GM12874 (cell line): ENCODE data around the gene ADH7.

Experiments
- CTCF ChIP-seq: IDR thresholded peaks from 2 replicates; pipeline ENCODE4 v1.5.1; 2011; ENCODE audit warnings: low read depth, mild to moderate bottlenecking, control low read depth, low read length, moderate library complexity; ENCODE audit not compliant: insufficient read depth

Gene ADH7

DNA sequence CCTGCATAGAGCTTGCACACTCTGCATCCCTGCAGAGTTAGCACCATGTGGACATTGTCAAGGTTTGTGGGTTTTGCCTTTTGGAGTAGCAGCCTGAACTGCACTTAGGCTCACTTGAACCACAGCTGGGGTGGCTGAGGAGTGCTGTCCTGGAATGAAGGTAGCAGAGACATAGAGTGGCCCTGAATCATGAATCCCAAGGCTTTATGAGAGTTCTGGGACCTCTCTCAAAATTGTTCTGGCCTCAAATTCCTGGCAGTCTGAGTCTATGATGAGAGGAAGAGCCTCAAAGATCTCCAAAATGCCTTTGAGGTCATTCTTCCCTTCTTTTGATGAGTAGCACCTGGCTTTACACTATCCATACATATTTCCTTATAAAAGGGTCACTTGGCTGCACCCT is 45.5 kb downstream of the ADH7 start:
- no peak for TF ChIP-seq CTCF

GRCh38 chr4:99383833-99384392 is 51.2 kb downstream of the ADH7 start:
- no peak for TF ChIP-seq CTCF

GRCh38 chr4:99383399-99383798 is 51.7 kb downstream of the ADH7 start:
- TF ChIP-seq CTCF: no peak

DNA sequence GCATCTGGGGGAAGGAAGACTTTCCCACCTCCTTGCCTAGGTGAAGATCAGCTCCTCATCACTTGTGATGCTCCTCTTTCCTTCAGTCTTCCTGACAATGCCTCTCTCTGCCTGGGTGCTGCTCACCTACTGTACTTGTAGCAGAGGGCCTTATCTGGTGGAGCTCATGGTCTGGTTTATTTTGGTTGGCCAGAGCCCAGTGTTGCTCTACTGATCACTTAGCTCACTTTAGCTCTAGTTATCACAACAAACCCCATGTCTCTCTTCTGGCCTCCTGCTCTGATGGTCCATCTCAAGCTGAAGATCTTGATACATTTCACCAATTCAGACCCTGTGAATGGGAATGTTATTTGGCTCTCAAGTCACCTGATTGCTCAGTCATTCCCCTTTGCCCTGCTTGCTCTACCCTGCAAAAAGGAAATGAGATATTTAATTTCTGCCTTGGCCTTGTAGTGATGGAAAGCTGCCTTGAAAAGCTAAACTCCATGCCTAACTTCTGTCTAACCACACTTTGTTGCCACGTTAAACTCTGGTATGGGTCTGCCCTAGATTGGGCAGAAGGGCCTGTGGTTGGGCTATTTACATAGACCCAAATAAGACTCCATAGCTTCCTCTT is 52.3 kb downstream of the ADH7 start:
- no peak for TF ChIP-seq CTCF

GRCh38 chr4:99381588-99382175 is 53.5 kb downstream of the ADH7 start:
- no peak for TF ChIP-seq CTCF

DNA sequence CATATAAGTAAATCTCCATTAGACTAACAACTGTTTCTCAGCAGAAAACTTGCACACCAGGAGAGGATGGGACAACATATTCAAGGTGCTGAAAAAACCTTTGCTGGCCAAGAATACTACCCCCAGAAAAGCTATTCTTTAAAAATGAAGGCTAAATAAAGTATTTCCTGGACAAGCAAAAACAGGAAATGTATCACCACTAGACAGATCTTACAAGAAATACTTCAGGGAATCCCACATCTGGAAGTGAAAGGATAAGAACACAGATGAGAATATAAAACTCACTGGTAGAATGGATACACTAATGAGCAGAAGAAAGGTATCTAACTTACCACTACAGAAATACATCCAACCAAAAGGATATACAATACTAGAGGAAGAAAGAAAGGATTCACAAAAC is 55.6 kb downstream of the ADH7 start:
- no peak for TF ChIP-seq CTCF

DNA sequence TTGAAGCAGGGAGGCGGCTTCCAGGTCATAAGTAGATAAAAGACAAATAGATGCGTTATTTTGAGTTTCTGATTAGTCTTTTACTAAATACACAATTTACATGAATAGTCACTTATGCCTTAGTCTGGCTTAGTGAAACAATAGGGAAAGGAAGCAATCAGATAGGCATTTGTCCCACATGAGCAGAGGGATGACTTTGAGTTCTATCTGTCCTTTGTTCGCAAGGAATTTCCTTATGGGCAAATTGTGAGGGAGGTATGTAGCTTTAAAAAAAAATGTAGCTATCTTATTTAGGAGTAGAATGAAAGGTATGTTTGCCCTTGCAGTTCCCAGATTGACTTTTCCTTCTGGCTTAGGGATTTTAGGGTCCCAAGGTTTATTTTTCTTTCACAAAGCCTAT is 56.3 kb downstream of the ADH7 start:
- no peak for TF ChIP-seq CTCF
